Loucy (cell line): ENCODE results near the gene ARHGAP45.

Experiments
- H2AFZ ChIP-seq: fragments of 200-600 bp; sonication (generic); 2 replicates; pipeline ENCODE4 v1.6.0; 2016; ENCODE audit warnings: antibody characterized with exemption, mild to moderate bottlenecking, low read length, moderate library complexity
- H3F3A ChIP-seq: fragments of 200-600 bp; 2 replicates; pipeline ENCODE4 v1.6.0; 2016; ENCODE audit warnings: antibody characterized with exemption, low read depth, mild to moderate bottlenecking
- H3K27me3 ChIP-seq: fragments of 200-600 bp; sonication (generic); 2 replicates; pipeline ENCODE4 v1.6.1; 2014; ENCODE audit warnings: low read length, mild to moderate bottlenecking; ENCODE audit not compliant: insufficient read depth, poor library complexity, severe bottlenecking
- H3K36me3 ChIP-seq: fragments of 200-600 bp; sonication (generic); 2 replicates; pipeline ENCODE4 v1.6.1; 2016; ENCODE audit warnings: low read length; ENCODE audit not compliant: insufficient read depth
- H3K4me1 ChIP-seq: fragments of 200-600 bp; sonication (generic); 2 replicates; pipeline ENCODE4 v1.5.1; 2014; ENCODE audit warnings: low read length, mild to moderate bottlenecking; ENCODE audit not compliant: insufficient read depth, poor library complexity, severe bottlenecking
- H3K4me2 ChIP-seq: fragments of 200-600 bp; sonication (generic); 2 replicates; pipeline ENCODE4 v1.6.0; 2014; ENCODE audit warnings: antibody characterized with exemption, low read length, low read depth, mild to moderate bottlenecking; ENCODE audit not compliant: poor library complexity, severe bottlenecking
- H3K4me3 ChIP-seq: fragments of 200-600 bp; sonication (generic); 2 replicates; pipeline ENCODE4 v1.5.1; 2014; ENCODE audit warnings: low read length, mild to moderate bottlenecking, mixed read lengths; ENCODE audit not compliant: poor library complexity, severe bottlenecking
- H3K79me2 ChIP-seq: fragments of 200-600 bp; sonication (generic); 2 replicates; pipeline ENCODE4 v1.6.1; 2014; ENCODE audit warnings: low read length; ENCODE audit not compliant: insufficient read depth
- H3K9ac ChIP-seq: fragments of 200-600 bp; sonication (generic); 2 replicates; pipeline ENCODE4 v1.6.0; 2014; ENCODE audit warnings: mild to moderate bottlenecking, low read depth, low read length, moderate library complexity; ENCODE audit not compliant: poor library complexity, severe bottlenecking
- H3K9me2 ChIP-seq: fragments of 200-600 bp; sonication (generic); replicated peaks from 2 replicates; pipeline ENCODE4 v1.6.1; 2016; ENCODE audit warnings: low read depth, low read length, mixed read lengths
- H3K9me3 ChIP-seq: fragments of 200-600 bp; sonication (generic); 2 replicates; pipeline ENCODE4 v1.6.1; 2014; ENCODE audit warnings: mild to moderate bottlenecking, antibody characterized with exemption, low read length, low read depth; ENCODE audit not compliant: insufficient read depth
- H4K20me1 ChIP-seq: fragments of 200-600 bp; sonication (generic); 2 replicates; pipeline ENCODE4 v1.6.0; 2014; ENCODE audit warnings: antibody characterized with exemption, low read length, mild to moderate bottlenecking; ENCODE audit not compliant: insufficient read depth, poor library complexity, severe bottlenecking
- CTCF ChIP-seq: fragments of 200-600 bp; sonication (generic); conservative IDR thresholded peaks from 2 replicates; pipeline ENCODE4 v1.5.1; 2014; ENCODE audit warnings: mild to moderate bottlenecking, antibody characterized with exemption, low read length
- EZH2phosphoT487 ChIP-seq: fragments of 200-600 bp; IDR thresholded peaks from 2 replicates; pipeline ENCODE4 v1.6.1; 2018; ENCODE audit warnings: antibody characterized with exemption, mild to moderate bottlenecking, moderate library complexity, borderline replicate concordance

Gene ARHGAP45

GRCh38 chr19:1050989-1051788 is 15.8 kb upstream of the ARHGAP45 start:
- H3K36me3 ChIP-seq, result no peaks in the 10 kb centered on the region
- H3K79me2 ChIP-seq, result no peaks in the 10 kb centered on the region
- H3K4me1 ChIP-seq, result no peaks in the 10 kb centered on the region
- H4K20me1 ChIP-seq, result no peaks in the 10 kb centered on the region
- no peaks in the 10 kb centered on the region for H3K27me3 ChIP-seq
- no peak overlapping the region for H3K4me2 ChIP-seq
- no peaks in the 10 kb centered on the region for H3K9me2 ChIP-seq
- no peak overlapping the region for H3K4me3 ChIP-seq
- H3F3A ChIP-seq, result no peaks in the 10 kb centered on the region
- no peak overlapping the region for H2AFZ ChIP-seq
- H3K9me3 ChIP-seq, result no peaks in the 10 kb centered on the region
- no peak for TF ChIP-seq CTCF
- no peak for TF ChIP-seq EZH2phosphoT487
- no peak overlapping the region for H3K9ac ChIP-seq

- H3K79me2 ChIP-seq, result no peaks in the 10 kb centered on the region
- H3K9me3 ChIP-seq, result peaks cover 6% of the 10 kb centered on the region; the same call in 1 of the 2 replicates
- TF ChIP-seq CTCF (no peak), EZH2phosphoT487 (no peak)
- H3K4me2 ChIP-seq, result no peak overlapping the region
- H3K36me3 ChIP-seq, result no peaks in the 10 kb centered on the region
- H3K4me3 ChIP-seq, result no peak overlapping the region
- no peak overlapping the region for H2AFZ ChIP-seq
- H3K9me2 ChIP-seq, result no peaks in the 10 kb centered on the region
- H3K27me3 ChIP-seq, result no peaks in the 10 kb centered on the region
- H3K4me1 ChIP-seq, result no peaks in the 10 kb centered on the region
- H4K20me1 ChIP-seq, result no peaks in the 10 kb centered on the region
- H3F3A ChIP-seq, result no peaks in the 10 kb centered on the region
- H3K9ac ChIP-seq, result no peak overlapping the region
Measured at GRCh38 chr19:1051791-1052190, 15.2 kb upstream of the ARHGAP45 start.

GRCh38 chr19:1052349-1052975 is 14.5 kb upstream of the ARHGAP45 start:
- H3K4me2 ChIP-seq, result no peak overlapping the region
- no peaks in the 10 kb centered on the region for H3K4me1 ChIP-seq
- no peak overlapping the region for H2AFZ ChIP-seq
- H3K9ac ChIP-seq, result no peak overlapping the region
- H3K27me3 ChIP-seq, result no peaks in the 10 kb centered on the region
- TF ChIP-seq CTCF (no peak), EZH2phosphoT487 (no peak)
- H3K9me3 ChIP-seq, result peaks cover 11% of the 10 kb centered on the region; the same call in 1 of the 2 replicates
- no peak overlapping the region for H3K4me3 ChIP-seq
- no peaks in the 10 kb centered on the region for H3K9me2 ChIP-seq
- H3K36me3 ChIP-seq, result no peaks in the 10 kb centered on the region
- no peaks in the 10 kb centered on the region for H3F3A ChIP-seq
- H4K20me1 ChIP-seq, result no peaks in the 10 kb centered on the region
- H3K79me2 ChIP-seq, result no peaks in the 10 kb centered on the region
